NCI-H128 (cell line): ENCODE measurements around the gene GNGT2.

Source experiments
- DNase-seq: peaks from one replicate; lab custom pipeline; 2025; ENCODE audit not compliant: unreplicated experiment; lab: John Stamatoyannopoulos, UW

The GNGT2 gene

DNA sequence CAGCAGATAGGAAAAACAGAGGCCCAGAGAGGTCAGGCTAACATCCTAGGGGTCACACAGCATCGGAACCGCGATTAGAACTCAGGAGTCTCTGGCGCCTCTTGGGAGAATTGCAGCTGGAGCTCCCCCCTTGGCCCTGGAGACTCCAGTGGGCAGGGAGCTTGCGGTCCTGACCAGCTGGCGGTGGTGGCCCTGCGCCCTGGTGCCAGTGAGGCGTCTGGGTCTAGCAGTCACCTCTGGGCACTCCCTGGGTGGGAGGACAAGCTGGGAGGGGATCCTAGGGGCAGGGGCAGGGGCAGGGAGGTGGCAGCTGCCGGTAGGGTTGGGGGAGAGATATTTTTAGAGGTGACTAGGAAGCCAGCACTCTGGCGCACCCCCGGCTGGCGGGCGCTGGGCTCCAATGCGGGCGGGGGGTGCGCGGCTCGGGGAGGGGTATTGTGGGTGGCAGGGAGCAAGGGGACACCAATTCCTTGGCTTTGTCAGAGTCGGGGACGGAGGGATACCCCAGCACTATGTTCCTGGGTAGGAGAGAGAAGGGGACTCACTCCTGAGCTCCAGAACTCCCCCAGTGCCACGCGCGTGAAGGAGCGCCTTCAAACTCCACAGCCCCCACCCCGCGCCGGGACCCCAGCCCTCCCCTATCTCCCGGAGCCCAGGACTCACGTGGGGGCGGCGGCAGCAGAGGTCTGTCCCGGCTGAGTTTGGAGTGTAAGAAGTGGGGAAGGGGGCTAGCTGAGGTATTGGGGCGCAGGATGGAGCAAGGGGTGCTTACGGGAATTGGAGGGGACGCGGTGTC, 19.6 kb upstream of the GNGT2 start:
- no peak for DNase-seq

DNA sequence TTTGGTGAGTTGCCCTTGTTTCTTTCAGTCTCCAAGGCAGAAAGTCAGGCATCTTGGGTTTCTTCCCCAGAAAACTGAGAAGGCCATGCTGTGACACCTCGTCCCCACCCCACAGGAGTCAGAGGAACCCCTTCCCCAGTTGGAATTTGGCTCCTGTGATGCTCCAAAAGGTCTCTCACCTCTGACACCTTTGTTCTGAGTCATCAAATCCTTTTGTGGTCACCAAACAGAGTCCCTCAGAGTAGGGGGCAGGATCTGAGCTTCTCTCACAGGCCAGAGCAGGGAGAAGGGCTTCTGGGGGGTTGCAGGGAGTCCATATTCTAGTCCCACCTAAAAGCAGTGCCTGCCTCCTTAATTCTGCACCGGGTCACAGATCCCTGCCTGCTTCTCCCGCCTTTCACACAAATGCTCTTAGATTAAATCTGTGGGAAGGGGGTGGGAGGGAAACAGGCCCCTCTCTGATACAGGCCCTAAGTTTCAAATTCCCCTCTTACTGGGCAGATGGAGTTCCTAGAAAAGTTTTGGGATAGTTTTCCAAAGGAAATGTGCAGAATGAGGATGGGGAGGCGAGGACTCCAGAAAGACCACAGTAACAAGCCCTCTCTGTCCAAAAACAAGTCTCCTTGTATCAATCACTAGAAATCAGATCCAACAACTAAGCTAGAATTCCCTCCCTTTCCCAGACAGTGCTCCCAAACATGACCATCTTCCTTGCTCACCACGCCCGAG, 18.9 kb upstream of the GNGT2 start:
- DNase-seq = no peak

GRCh38 chr17:49227436-49228261, 17.3 kb upstream of the GNGT2 start:
- no peak for DNase-seq

DNA sequence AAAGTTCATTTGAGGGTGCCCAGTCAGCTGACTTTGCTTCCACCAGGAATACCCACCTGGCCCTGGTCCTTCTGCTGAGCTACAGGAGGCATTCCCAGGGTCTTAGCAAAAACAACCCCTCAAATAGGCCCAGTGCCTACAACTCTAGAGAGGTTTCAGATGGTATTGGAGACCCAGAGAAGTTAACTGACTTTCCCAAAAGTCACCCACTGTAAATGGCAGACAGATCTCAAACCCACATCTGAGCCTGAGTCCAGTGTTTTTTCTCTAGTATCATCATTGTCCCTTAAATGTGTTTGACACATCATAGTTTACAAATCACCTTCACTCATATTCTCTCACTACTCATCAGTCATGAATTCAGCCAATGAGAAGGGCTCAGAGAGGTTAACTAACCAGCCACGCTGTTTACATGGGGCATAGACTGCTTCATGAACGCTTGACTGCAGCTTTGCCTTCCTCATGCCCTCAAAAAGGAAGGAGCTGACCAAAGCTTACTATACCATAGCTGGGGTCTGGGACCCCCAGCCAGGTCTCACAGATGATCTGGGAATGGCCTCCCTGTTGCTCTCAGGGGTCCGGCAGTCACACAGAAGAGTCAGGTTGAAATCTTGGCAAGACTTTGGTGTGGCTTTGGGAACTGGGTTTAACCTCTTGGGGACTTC, 16.5 kb upstream of the GNGT2 start:
- DNase-seq = no peak

DNA sequence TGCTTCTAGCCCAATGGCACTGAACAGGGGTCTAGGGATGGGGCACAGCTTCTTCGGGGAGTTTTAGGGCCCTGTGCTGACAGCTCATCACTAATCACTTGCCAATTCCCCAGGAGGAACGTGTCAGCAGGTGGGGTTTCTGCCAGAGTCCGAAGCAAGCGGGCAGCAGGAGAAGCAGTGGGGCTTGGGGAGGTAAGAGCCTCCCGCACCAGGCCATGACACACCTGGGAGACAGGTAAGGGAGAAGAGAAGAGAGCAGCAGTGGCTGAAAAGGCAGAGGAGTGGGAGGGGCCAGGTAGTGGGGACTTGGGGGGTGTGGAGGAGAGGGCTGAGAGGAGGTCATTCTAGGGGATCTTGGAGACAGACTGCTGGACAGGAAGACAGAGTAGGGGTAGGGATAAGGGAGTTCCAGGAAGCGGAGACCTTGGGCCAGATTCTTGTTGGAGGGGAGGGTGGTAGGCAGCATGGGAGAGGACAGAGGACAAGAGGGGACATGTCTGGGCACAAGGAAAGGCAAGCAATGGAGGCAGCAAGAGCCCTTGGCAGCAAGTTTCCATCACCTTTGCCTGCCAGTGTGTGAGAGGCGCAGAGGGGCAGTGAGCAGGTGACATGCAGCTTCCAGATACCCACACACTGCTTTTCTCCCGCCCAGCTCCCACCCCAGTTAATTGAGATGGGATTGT, 15.3 kb upstream of the GNGT2 start:
- DNase-seq = no peak

- no peak for DNase-seq
Observed at GRCh38 chr17:49224997-49225337, 14.6 kb upstream of the GNGT2 start.

GRCh38 chr17:49224198-49224996, 14.0 kb upstream of the GNGT2 start:
- DNase-seq = no peak

- DNase-seq = no peak
Observed at GRCh38 chr17:49223517-49224197, 13.3 kb upstream of the GNGT2 start.

GRCh38 chr17:49223168-49223516, 12.8 kb upstream of the GNGT2 start:
- DNase-seq = no peak

GRCh38 chr17:49219987-49220386, 9.6 kb upstream of the GNGT2 start:
- DNase-seq = no peak

DNA sequence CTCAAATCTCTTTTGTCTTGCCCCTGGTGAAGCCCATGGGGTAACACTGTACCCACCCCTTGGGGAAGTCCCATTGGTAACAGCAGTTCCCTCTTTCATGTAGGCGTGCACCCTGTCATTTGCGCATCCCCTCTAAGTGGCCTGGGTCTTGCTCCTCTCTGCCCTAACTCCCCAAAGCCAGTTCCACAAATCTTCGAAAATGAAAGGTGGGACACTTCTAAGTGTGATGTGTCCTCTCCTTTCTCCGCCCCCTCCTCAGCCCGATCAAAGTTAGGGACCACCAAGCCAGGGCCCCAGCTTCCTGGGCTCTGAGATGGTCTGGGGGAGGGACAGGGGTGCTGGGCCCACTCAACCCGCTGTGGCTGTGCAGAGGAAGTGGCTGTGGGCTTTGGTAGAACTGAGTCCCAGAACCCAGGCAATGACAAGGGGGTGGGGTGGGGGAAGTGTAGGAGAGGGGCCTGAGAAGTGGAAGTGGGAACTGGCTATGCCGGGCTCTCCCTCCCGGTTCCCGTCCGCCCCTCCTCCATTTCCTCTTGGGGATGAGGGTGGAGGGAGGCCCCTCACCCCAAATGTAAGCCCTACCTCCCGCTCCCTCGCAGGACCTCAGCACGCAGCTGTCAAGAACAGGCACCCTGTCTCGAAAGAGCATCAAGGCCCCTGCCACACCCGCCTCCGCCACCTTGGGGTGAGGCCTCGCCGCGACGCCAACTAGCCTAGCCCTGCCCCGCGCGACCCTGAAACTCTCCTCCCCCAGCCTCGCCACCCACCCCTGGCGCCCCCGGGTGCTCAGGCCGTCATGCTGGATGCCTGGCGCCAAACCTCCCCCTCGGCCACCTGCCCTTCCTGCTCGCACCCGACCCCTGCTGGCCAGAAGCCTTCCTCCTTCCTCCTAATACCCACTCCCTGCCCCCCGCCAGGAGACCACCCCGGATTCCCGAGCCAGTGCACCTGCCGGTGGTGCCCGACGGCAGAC, 8.9 kb upstream of the GNGT2 start:
- no peak for DNase-seq

DNA sequence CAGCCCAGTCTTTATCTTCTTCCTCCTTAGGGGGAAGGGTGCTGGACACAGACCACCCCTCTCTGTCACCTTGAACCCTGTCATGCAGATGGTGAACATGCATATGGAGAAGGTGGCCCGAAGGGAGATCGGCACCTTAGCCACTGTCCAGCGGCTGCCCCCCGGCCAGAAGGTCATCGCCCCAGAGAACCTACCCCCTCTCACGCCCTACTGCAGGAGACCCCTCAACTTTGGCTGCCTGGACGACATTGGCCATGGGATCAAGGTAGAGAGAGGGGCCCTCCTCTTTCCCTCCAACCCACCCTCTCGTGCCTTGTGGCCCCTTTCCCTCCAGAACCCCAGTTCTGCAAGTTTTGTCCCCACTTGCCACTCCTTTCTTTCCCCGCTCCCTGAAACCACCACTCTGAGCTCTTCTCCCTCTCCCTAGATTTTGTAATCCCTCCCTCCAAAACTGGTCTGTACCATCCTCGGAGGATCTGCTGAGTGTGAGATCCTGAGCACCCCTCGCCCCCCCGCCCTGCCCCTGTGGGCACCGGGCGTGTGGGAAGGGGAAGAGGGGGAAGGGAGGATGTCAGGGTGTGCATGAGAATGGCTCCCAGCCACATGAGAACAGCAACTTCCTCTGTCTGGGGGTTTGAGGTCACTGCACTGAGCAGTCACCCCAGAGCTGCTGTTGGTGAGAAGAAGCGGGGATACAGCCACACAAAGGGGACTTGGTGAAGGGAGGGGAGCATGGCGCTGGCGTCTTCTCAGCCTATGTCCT, 7.5 kb upstream of the GNGT2 start:
- no peak for DNase-seq

DNA sequence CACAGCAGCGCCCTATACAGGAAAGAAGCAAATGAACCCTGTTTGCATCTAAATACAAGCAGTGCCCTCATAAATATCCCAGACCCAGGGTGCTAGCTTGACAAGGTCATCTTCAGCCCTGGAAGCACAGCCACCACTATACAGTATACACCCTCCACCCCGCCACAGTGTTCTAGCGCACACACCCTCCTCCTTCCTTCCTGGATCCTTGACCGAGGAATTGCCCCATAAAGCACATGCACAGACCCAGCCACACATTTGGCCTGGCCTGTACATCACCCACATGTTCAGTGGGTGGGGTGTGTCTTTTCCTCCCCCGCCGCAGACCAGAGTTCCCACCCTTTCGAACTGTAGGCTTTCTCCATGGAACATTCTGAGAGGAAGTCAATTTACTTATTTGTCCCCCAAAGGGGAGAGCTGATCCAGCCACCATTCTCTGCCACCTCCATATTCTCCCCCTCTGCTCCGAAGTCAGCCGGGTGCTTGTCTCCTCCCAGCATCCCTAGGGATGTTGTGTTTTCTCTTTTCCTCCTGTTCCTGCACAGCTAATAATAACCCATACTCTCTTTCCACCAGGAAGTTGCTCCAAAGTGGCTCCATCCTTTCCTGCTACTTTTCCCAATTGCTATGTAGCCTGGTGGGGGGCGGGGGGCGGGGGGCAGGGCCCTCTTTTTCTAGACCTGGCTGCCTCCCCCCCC, 6.7 kb upstream of the GNGT2 start:
- DNase-seq = no peak

DNA sequence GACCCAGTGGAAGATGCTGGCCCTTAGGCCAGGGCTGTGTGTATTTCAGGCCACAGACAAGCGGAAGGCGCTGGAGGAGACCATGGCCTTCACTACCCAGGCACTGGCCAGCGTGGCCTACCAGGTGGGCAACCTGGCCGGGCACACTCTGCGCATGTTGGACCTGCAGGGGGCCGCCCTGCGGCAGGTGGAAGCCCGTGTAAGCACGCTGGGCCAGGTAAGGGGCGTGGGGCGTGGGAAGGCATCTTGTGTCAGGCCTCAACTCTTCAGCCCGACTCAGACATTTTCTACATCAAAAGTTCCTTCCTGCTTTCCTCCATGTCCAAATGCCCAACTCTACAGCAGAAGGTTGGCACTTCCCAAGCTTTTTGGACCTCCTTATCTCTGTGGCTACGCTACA, 6.1 kb upstream of the GNGT2 start:
- DNase-seq = no peak

DNA sequence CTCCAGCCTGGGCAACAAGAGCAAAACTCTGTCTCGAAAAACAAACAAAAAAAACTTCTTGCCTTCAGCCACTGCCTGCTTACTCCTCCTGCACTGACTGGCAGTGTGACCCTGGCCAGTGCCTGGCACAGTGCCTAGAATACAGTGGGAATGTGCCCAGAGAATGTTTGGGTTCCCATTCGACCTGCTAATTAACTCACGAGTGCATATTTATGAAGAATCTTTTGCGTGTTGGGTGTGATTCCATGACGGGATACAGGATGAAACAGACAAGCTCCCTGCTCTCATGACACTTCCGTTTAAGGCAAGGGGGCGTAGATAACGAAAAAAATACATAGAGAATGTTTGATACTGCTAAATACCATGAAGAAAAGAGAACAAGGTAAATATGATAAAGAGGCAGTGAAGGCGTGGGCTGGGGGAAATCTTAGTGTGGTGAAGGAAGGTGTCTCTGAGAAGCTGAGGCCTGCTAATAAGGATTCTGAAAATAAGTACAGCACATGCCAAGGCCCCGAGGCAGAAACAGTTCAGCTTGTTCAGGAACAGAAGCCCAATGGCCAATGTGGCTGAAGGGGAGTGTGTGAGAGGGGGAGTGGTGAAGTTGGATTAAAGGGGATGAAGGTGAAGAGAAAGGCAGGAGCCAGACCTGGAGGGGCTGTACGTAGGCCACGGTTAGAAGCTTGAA, 4.4 kb upstream of the GNGT2 start:
- DNase-seq = no peak

- no peak for DNase-seq
Observed at GRCh38 chr17:49213847-49214246, 3.5 kb upstream of the GNGT2 start.
